HG02588 (cell line): ENCODE results near the gene NKX1-1.
"Not testable (repeated sequence)": the region's sequence is repeated elsewhere in the genome, so short reads cannot be mapped to it uniquely, and the experiment has no call there.

Source experiments
- ATAC-seq: cut with Tn5 transposase; IDR thresholded peaks from one replicate; pipeline ENCODE4 v1.9.1; 2021; ENCODE audit warnings: mild to moderate bottlenecking, moderate library complexity; ENCODE audit not compliant: unreplicated experiment

NKX1-1 gene

DNA sequence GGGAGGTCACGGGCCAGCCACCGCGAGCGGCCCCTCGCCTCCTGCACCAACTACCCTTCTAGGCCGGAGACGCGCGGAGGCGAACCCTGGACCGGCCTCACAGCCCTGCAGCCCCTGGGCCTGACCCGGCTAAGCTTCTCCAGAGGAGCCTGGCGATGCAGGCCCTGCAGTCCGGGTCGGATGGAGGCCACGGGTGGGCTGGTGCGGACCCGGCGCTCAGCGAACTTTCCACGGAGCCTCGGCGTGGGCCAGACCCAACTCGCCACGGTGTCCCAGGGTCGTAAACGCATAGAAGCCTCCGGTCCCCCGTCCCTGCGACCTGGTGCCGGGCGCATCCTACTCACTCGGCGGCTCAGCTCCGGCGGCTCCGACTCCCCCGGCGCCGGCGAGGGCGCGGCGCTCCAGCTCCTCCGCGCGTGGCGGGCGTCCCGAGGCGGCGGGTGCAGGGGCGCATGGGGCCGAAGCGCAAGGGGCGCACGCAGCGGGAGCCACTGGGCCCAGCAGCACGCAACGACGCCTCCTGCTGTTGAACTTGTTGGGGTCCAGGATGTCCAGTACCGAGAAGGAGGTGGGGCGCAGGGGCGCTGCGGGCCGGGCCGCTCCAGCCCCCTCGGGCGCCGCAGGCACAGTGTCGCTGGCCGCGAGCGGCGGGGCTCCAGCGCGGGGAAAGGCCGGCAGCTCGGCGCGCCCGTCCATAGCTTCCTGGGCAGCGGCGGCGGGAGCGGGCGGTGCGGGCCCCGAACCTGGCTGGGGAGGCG is 427 bp downstream of the NKX1-1 start:
- ATAC-seq: no peak

DNA sequence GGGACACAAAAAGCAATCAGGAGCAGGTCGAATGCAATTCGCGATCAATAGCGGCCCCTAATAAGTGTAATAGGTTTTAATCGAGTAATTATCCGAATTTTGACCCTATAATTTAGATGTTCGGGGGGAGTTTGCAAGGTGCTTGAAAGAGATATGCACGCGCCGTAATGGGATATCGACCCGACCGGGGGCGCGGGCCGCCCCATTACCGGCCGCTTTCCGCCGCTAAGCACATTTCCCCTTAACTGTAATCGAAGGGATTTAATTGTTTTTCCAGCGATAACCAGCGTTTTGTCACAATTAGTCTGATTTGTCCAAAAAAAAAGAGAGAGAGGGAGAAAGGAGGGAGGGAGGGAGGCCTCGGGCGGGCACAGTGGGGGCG is 997 bp downstream of the NKX1-1 start:
- no peak for ATAC-seq

DNA sequence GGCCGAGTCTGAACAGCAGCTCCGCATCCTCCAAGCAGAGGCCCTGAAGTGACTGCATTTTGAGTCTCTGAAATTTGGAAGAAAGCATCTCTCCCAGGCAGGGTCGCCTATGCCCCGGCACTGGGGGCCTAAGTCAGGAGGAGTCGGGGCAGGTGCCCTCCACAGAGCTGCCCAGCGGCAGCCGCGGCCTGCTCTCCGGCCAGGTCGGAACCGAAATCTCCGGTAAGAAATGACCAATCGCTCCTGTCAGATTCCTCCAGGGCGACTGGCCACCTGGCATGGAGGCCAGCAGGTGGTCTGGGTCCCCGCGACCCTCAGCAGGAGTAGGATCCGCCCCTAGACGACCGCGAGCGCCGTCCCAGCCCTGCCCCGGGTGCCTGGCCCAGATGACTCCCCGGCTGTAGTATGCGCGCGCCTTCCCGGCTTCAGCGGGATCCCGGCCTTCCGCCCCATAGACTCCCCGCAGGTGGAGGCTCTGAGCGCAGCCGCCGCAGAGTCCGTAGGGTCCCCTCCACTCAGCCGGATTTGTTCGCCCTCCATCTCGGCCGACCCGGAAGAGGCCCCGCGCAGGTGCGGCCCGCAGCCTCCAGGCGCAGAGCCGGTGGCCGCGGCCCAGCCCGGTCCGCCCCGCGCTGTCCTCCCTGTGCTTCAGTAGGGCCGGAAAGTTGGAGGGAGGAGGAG is 1.5 kb downstream of the NKX1-1 start:
- ATAC-seq: no peak

GRCh38 chr4:1403591-1404572 is 2.4 kb downstream of the NKX1-1 start:
- ATAC-seq: no peak

GRCh38 chr4:1403177-1403583 is 3.1 kb downstream of the NKX1-1 start:
- no peak for ATAC-seq

- ATAC-seq: no peak
These were observed 3.6 kb downstream of the NKX1-1 start for GRCh38 chr4:1402516-1403091.

- no peak for ATAC-seq
These were observed 4.2 kb downstream of the NKX1-1 start for GRCh38 chr4:1402021-1402515.

GRCh38 chr4:1401409-1402020 is 4.7 kb downstream of the NKX1-1 start:
- ATAC-seq: no peak

DNA sequence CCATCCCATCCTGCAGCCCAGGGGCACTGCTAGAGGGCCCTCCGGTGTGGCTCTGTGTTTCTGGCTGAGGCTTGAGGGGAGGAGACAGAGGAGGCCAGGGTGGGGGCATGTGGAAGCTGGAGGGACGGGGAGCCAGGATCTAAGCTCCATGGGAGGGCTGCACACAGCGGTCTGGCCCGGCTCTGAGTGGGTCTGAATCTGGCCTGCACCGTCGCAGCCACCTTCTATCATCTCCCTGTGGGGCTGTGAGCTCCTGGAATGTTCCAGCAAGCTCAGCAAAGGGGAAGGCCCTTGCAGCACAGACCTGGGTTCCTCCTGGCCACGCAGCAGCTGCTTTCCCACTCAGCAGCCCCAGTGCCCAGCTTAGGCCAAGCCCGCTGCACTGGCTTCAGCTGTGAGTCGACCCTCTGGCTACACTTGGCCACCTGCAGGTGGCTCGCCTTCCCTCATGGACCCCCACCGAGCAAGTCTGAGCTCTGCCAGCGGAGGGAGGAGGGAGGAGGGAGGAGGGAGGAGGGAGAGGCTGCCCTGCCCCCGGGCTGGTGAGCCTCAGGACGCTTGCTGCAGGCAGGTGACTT is 5.3 kb downstream of the NKX1-1 start:
- no peak for ATAC-seq

- no peak for ATAC-seq
These were observed 5.9 kb downstream of the NKX1-1 start for GRCh38 chr4:1400191-1400805.

DNA sequence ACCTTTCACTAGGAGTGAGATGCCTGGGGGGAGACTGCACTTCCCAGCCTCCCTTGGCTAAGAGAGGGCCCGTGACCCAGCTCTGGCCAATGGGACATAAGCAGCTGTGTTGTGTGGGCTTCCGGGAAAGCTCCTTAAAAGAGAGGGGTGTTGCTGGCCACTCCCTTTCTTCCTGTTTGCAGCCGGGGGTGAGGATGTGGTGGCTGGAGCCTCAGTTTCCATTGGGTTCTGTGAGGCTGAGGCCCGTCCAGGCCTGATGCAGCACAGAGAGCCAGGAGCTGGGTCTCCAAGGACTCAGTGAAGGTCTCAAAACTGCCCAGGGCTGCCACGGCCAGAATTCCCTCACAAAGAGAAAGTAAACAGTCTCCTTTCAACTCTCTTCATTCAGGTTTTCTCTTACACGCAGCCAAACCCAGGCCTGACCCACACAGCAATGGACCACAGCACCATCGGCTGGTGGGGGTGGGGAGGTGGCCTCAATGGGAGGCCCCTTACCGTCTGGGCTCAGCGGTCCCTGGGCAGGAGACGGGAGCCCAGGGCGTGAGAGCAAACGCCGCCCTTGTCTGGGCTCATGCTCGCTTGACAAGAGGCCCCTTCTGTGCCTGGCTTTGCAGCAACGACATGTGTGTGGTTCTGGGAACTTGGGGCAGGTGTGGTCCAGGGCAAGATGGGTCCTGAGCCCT is 6.6 kb downstream of the NKX1-1 start:
- ATAC-seq: no peak

- ATAC-seq: no peak
These were observed 7.3 kb downstream of the NKX1-1 start for GRCh38 chr4:1398681-1399507.

DNA sequence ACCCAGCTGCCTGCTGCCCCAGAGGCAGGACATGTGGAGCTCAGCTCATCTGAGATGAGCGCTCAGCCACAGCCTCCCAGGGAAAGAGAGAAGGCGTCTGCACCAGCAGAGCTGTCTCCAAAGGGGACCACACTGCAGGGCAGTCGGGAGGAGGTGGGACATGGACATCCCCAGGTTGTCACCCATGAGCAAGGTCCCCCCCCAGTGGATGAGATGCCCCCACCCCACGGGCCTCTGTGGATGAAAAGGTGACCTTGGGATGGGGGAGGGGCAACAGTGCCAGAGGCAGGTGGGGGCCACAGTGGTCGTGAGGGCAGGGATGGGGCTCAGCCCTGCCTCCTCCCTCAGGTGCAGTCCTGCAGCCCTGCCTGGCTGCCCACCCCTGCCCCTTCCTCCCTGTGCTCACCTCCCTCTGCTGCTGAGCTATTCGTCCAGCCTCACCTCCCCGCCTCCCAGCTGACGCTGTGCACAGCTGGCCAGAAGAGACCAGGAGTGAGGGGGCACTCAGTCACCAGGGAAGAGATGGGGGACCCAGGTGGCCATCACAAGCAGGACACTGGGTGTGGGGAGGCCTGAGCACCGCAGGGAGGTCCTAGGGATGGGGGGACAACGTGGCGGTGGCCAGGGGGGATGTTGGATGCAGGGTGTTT is 9.3 kb downstream of the NKX1-1 start:
- ATAC-seq: no peak

GRCh38 chr4:1395941-1396805 is 10.1 kb downstream of the NKX1-1 start:
- no peak for ATAC-seq

DNA sequence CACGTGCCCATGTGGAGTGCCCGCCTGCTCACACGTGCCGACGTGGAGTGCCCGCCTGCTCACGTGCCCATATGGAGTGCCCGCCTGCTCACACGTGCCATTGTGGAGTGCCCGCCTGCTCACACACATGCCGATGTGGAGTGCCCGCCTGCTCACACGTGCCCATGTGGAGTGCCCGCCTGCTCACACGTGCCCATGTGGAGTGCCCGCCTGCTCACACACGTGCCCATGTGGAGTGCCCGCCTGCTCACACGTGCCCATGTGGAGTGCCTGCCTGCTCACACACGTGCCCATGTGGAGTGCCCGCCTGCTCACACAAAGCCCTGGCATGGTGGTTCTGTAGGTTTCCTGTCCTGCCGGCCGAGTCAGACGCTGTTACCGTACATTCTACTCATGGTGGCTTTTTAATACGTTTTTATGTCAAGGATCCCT is 10.8 kb downstream of the NKX1-1 start:
- ATAC-seq: not testable (repeated sequence)

DNA sequence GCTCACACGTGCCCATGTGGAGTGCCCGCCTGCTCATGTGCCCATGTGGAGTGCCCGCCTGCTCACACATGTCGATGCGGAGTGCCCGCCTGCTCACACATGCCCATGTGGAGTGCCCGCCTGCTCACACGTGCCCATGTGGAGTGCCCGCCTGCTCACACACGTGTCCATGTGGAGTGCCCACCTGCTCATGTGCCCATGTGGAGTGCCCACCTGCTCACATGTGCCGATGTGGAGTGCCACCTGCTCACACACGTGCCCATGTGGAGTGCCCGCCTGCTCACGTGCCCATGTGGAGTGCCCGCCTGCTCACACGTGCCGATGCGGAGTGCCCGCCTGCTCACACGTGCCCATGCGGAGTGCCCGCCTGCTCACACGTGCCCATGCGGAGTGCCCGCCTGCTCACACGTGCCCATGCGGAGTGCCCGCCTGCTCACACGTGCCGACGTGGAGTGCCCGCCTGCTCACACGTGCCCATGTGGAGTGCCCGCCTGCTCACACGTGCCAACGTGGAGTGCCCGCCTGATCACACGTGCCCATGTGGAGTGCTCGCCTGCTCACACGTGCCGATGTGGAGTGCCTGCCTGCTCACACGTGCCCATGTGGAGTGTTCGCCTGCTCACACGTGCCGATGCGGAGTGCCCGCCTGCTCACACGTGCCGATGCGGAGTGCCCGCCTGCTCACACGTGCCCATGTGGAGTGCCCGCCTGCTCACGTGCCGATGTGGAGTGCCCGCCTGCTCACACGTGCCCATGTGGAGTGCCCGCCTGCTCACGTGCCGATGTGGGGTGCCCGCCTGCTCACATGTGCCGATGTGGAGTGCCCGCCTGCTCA is 11.5 kb downstream of the NKX1-1 start:
- ATAC-seq: not testable (repeated sequence)
